DLD1 (cell line): Measurements from ENCODE around the gene MCTP1.
"Not testable (repeated sequence)": the region's sequence is repeated elsewhere in the genome, so short reads cannot be mapped to it uniquely, and the experiment has no call there.

ENCODE experiments used
- in situ Hi-C: cut with HindIII; loops from 2 replicates; pipeline ENCODE4 v1.10.0; 2017; ENCODE audit warnings: low sequenced_read_pairs

MCTP1 gene

GRCh38 chr5:95252801-95253200 is 32.1 kb downstream of the MCTP1 start:
- in situ Hi-C loops, result no loop called here

- in situ Hi-C loops, result no loop called here
Measured at GRCh38 chr5:95251185-95251584, 33.7 kb downstream of the MCTP1 start.

- in situ Hi-C loops, result no loop called here
Measured at GRCh38 chr5:95244479-95244878, 40.4 kb downstream of the MCTP1 start.

GRCh38 chr5:95241635-95242034 is 43.3 kb downstream of the MCTP1 start:
- in situ Hi-C loops, result no loop called here

GRCh38 chr5:95241161-95241560 is 43.7 kb downstream of the MCTP1 start:
- in situ Hi-C loops, result no loop called here

GRCh38 chr5:95238560-95239325 is 46.2 kb downstream of the MCTP1 start:
- in situ Hi-C loops, result no loop called here

GRCh38 chr5:95237324-95237723 is 47.6 kb downstream of the MCTP1 start:
- in situ Hi-C loops, result no loop called here

- in situ Hi-C loops, result no loop called here
Measured at GRCh38 chr5:95235439-95235982, 49.4 kb downstream of the MCTP1 start.

- in situ Hi-C loops, result no loop called here
Measured at GRCh38 chr5:95229646-95230045, 55.2 kb downstream of the MCTP1 start.

GRCh38 chr5:95224701-95225459 is 60.0 kb downstream of the MCTP1 start:
- in situ Hi-C loops, result no loop called here

- in situ Hi-C loops, result no loop called here
Measured at GRCh38 chr5:95223566-95224258, 61.2 kb downstream of the MCTP1 start.

GRCh38 chr5:95222836-95223235 is 62.1 kb downstream of the MCTP1 start:
- in situ Hi-C loops, result no loop called here

- in situ Hi-C loops, result no loop called here
Measured at GRCh38 chr5:95221234-95221633, 63.7 kb downstream of the MCTP1 start.

GRCh38 chr5:95220381-95220780 is 64.5 kb downstream of the MCTP1 start:
- in situ Hi-C loops, result no loop called here

GRCh38 chr5:95219411-95219810 is 65.5 kb downstream of the MCTP1 start:
- in situ Hi-C loops, result no loop called here

- in situ Hi-C loops, result no loop called here
Measured at GRCh38 chr5:95217881-95218280, 67.0 kb downstream of the MCTP1 start.

GRCh38 chr5:95217351-95217750 is 67.5 kb downstream of the MCTP1 start:
- in situ Hi-C loops, result no loop called here

- in situ Hi-C loops, result no loop called here
Measured at GRCh38 chr5:95216136-95216955, 68.5 kb downstream of the MCTP1 start.

- in situ Hi-C loops, result not testable (repeated sequence)
Measured at GRCh38 chr5:95207811-95208210, 77.1 kb downstream of the MCTP1 start.

- in situ Hi-C loops, result no loop called here
Measured at GRCh38 chr5:95194856-95195255, 90.0 kb downstream of the MCTP1 start.

- in situ Hi-C loops, result no loop called here
Measured at GRCh38 chr5:95191330-95191729, 93.6 kb downstream of the MCTP1 start.
